Gastroesophageal sphincter (tissue), 3 donors: ENCODE measurements around the gene RNF150.

Experiments
- EP300 ChIP-seq: sonication (generic); formaldehyde crosslinking; IDR thresholded peaks from one replicate; pipeline ENCODE4 v1.6.1; 2017; ENCODE audit warnings: antibody characterized with exemption, mild to moderate bottlenecking
- POLR2A ChIP-seq, 2 donors: fragments of 450-650 bp; IDR thresholded peaks; one replicate each; pipeline ENCODE4 v1.6.1; 2017; ENCODE audit warnings: antibody characterized with exemption in 2 of 2, mild to moderate bottlenecking in 2 of 2, moderate library complexity in 1 of 2
- POLR2AphosphoS5 ChIP-seq: sonication (generic); formaldehyde crosslinking; IDR thresholded peaks from one replicate; pipeline ENCODE4 v1.6.1; 2017; ENCODE audit warnings: antibody characterized with exemption
- TF ChIP-seq, protein P1 (sequence below), 4 experiments: fragments of 200-600 bp in 2 of 4; fragments of 450-650 bp in 2 of 4; sonication (generic) in 1 of 4; IDR thresholded peaks; one replicate each; pipeline ENCODE4 v1.5.1; 2017 to 2019; ENCODE audit warnings: antibody characterized with exemption in 4 of 4, mild to moderate bottlenecking in 2 of 4, moderate library complexity in 2 of 4

DNA sequence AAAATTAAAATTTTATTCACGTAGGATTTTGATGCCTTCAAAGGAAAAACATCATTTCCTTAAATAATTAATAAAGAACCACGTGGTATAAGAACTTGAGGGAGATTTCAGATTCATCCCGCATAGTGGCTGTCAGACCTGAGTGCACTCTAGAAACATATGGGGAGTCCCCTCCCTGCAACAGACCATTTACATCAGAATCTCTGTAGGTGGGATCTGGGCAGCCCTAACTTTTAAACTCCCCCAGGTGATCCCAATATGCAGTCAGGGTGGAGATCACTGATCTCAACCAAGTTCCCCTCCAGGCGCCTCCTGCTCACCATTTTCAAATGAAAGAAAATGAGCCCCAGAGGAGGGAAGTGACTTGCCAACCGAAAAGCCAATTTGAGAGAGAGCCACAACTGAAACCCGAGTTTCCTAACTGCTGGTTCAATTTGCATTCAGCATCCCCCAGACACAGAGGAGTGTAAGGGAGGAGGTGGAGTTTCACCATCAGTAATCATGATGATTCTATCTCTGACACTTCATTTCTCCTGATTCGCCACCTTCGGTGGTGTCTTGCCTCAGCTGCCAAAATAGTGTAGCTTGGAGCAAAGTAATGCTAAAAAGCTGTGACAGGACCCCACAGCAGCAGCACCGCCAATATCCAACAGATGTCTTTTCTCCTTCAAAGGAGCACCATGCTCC lies 11.4 kb downstream of the RNF150 start:
- TF ChIP-seq, protein P1, sequence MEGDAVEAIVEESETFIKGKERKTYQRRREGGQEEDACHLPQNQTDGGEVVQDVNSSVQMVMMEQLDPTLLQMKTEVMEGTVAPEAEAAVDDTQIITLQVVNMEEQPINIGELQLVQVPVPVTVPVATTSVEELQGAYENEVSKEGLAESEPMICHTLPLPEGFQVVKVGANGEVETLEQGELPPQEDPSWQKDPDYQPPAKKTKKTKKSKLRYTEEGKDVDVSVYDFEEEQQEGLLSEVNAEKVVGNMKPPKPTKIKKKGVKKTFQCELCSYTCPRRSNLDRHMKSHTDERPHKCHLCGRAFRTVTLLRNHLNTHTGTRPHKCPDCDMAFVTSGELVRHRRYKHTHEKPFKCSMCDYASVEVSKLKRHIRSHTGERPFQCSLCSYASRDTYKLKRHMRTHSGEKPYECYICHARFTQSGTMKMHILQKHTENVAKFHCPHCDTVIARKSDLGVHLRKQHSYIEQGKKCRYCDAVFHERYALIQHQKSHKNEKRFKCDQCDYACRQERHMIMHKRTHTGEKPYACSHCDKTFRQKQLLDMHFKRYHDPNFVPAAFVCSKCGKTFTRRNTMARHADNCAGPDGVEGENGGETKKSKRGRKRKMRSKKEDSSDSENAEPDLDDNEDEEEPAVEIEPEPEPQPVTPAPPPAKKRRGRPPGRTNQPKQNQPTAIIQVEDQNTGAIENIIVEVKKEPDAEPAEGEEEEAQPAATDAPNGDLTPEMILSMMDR (IDR thresholded peaks at IDR 0.05) = no peak
- TF ChIP-seq POLR2A (IDR thresholded peaks at IDR 0.05) (no peak), POLR2AphosphoS5 (no peak), EP300 (no peak)
